IMR-90 (cell line): ENCODE measurements around the gene SPDYE18. TPM values are rescaled to one million over a fixed set of nuclear protein-coding genes. Genes with fewer than 3 reads are reported as not detected.
"Not testable (repeated sequence)": the region's sequence is repeated elsewhere in the genome, so short reads cannot be mapped to it uniquely, and the experiment has no call there.

Source experiments
- ATAC-seq: fragments of 200-7000 bp; cut with Tn5 transposase; 2 replicates; pipeline ENCODE4 v1.9.1; 2020; ENCODE audit warnings: low read depth, mild to moderate bottlenecking, moderate library complexity
- BruUV-seq: library from RNA; stranded (reverse); fragments of 400-500 nt; replicated peaks from 2 replicates; lab custom pipeline; 2021; lab: Mats Ljungman, UMichigan
- CTCF ChIA-PET: fragments of 300-600 bp; formaldehyde crosslinking; extraction: SDS; loops from one replicate; lab custom pipeline; 2021; ENCODE audit warnings: antibody characterized with exemption; lab: Yijun Ruan, JAX
- POLR2A ChIA-PET: fragments of 300-600 bp; sonication (Branson Sonifier 250); formaldehyde crosslinking; loops from one replicate; lab custom pipeline; 2022; ENCODE audit warnings: antibody characterized with exemption; ENCODE audit not compliant: unreplicated experiment; lab: Charles Lee
- DNase-seq: peaks from one replicate; pipeline ENCODE4 v3.0.0; 2013
- H2AFZ ChIP-seq: replicated peaks from 2 replicates; pipeline ENCODE3; 2013; ENCODE audit warnings: low read length, mild to moderate bottlenecking; ENCODE audit not compliant: poor library complexity
- H2AK5ac ChIP-seq: 2 replicates; pipeline ENCODE4 v1.6.1; 2013; ENCODE audit warnings: low read depth, low read length, inconsistent platforms
- H2AK9ac ChIP-seq: replicated peaks from 2 replicates; pipeline ENCODE3; 2013; ENCODE audit warnings: mild to moderate bottlenecking, low read depth, low read length, moderate library complexity; ENCODE audit not compliant: poor library complexity
- H2BK120ac ChIP-seq: 2 replicates; pipeline ENCODE4 v1.6.1; 2013; ENCODE audit warnings: low read depth, low read length, inconsistent platforms
- H2BK15ac ChIP-seq: 3 replicates; pipeline ENCODE4 v1.6.1; 2013; ENCODE audit warnings: low read depth, low read length, inconsistent platforms
- H2BK20ac ChIP-seq: 2 replicates; pipeline ENCODE4 v1.6.1; 2013; ENCODE audit warnings: low read depth, mild to moderate bottlenecking, inconsistent platforms, low read length, moderate library complexity
- H2BK5ac ChIP-seq: 2 replicates; pipeline ENCODE4 v1.6.1; 2013; ENCODE audit warnings: mild to moderate bottlenecking, low read depth, low read length, inconsistent platforms; ENCODE audit not compliant: poor library complexity, severe bottlenecking
- H3K14ac ChIP-seq: replicated peaks from 2 replicates; pipeline ENCODE4 v1.6.1; 2013; ENCODE audit warnings: low read depth, low read length, inconsistent platforms
- H3K18ac ChIP-seq: 2 replicates; pipeline ENCODE4 v1.6.1; 2013; ENCODE audit warnings: low read depth, low read length, control low read depth
- H3K23ac ChIP-seq: 2 replicates; pipeline ENCODE4 v1.6.1; 2013; ENCODE audit warnings: low read depth, low read length, inconsistent platforms
- H3K27ac ChIP-seq: 2 replicates; pipeline ENCODE4 v1.5.1; 2013; ENCODE audit warnings: mild to moderate bottlenecking, control low read depth, low read length; ENCODE audit not compliant: insufficient read depth
- H3K27me3 ChIP-seq: 2 replicates; pipeline ENCODE4 v1.6.1; 2013; ENCODE audit warnings: low read length; ENCODE audit not compliant: control insufficient read depth, insufficient read depth
- H3K36me3 ChIP-seq: 2 replicates; pipeline ENCODE4 v1.6.1; 2013; ENCODE audit warnings: low read length, mixed read lengths; ENCODE audit not compliant: control insufficient read depth, insufficient read depth
- H3K4ac ChIP-seq: 2 replicates; pipeline ENCODE4 v1.6.1; 2013; ENCODE audit warnings: low read depth, low read length, inconsistent platforms
- H3K4me1 ChIP-seq: 2 replicates; pipeline ENCODE4 v1.6.1; 2013; ENCODE audit warnings: low read length, mixed read lengths; ENCODE audit not compliant: control insufficient read depth, insufficient read depth
- H3K4me2 ChIP-seq: 2 replicates; pipeline ENCODE4 v1.6.1; 2013; ENCODE audit warnings: low read depth, mild to moderate bottlenecking, control low read depth, low read length, moderate library complexity
- H3K4me3 ChIP-seq: 2 replicates; pipeline ENCODE4 v1.5.1; 2013; ENCODE audit warnings: low read depth, mild to moderate bottlenecking, control low read depth, low read length, moderate library complexity; ENCODE audit not compliant: insufficient read depth
- H3K56ac ChIP-seq: 2 replicates; pipeline ENCODE4 v1.6.1; 2013; ENCODE audit warnings: low read length, inconsistent platforms; ENCODE audit not compliant: insufficient read depth; ENCODE audit errors: extremely low read depth
- H3K79me1 ChIP-seq, 2 experiments: 2 replicates each; pipeline ENCODE4 v1.6.1; 2013; ENCODE audit warnings: low read length in 2 of 2, inconsistent platforms in 1 of 2, low read depth in 1 of 2
- H3K9ac ChIP-seq: 2 replicates; pipeline ENCODE4 v1.6.1; 2013; ENCODE audit warnings: low read depth, low read length, control low read depth
- H3K9me1 ChIP-seq: 2 replicates; pipeline ENCODE4 v1.6.1; 2013; ENCODE audit warnings: low read length, inconsistent platforms; ENCODE audit not compliant: insufficient read depth
- H3K9me3 ChIP-seq: 2 replicates; pipeline ENCODE4 v1.6.1; 2013; ENCODE audit warnings: low read length; ENCODE audit not compliant: control insufficient read depth, insufficient read depth
- H4K20me1 ChIP-seq: 2 replicates; pipeline ENCODE4 v1.6.1; 2013; ENCODE audit warnings: low read length, inconsistent platforms; ENCODE audit not compliant: insufficient read depth
- H4K5ac ChIP-seq: 2 replicates; pipeline ENCODE4 v1.6.1; 2013; ENCODE audit warnings: mild to moderate bottlenecking, low read depth, low read length, control low read depth
- H4K8ac ChIP-seq, 2 experiments: 2 replicates each; pipeline ENCODE4 v1.6.1; 2013; ENCODE audit warnings: low read depth in 2 of 2, low read length in 2 of 2, control low read depth in 1 of 2, inconsistent platforms in 1 of 2
- H4K91ac ChIP-seq: 2 replicates; pipeline ENCODE4 v1.6.1; 2013; ENCODE audit warnings: low read depth, low read length, inconsistent platforms; ENCODE audit not compliant: insufficient read depth
- WGBS, 2 experiments: methylation state at CpG; one replicate each; pipeline versions ENCODE4 v1.1.5 to v1.1.7; 2013; ENCODE audit warnings: missing lambda C conversion rate in 2 of 2; ENCODE audit not compliant: insufficient read length in 1 of 2; ENCODE audit errors: extremely low coverage in 2 of 2; 5-methylcytosine and 5-hydroxymethylcytosine counted together
- dilution Hi-C: fragments of 300-500 bp; cut with HindIII; formaldehyde crosslinking; loops from one replicate; pipeline ENCODE4 v1.14.3; 2018; ENCODE audit warnings: low sequenced_read_pairs; ENCODE audit not compliant: unreplicated experiment
- in situ Hi-C: fragments of 300-500 bp; cut with MboI; formaldehyde crosslinking; loops from 3 replicates; pipeline ENCODE4 v1.14.3; 2019; ENCODE audit warnings: low sequenced_read_pairs, inconsistent platforms, mixed read lengths
- intact Hi-C: fragments of 100-400 bp; cut with micrococcal nuclease; formaldehyde crosslinking; loops from 2 replicates; pipeline ENCODE4 v1.10.0; 2022
- polyA plus RNA-seq, 3 experiments: library from polyadenylated mRNA; depleted of rRNA; stranded (reverse); fragments of >200 nt; gene quantifications; 2 replicates each; pipeline ENCODE4 v1.2.3, GENCODE V29; 2012; ENCODE audit warnings: low replicate concordance in 1 of 3
- total RNA-seq: library from RNA; depleted of rRNA; stranded (reverse); fragments of >200 nt; gene quantifications from 2 replicates; pipeline ENCODE4 v1.2.3, GENCODE V29; 2012

SPDYE18 gene
- total and polyA plus RNA-seq, 2 of the 4 experiments (the other 2 are of a cell fraction) = not detected

- H3K56ac ChIP-seq, H2BK15ac ChIP-seq, H3K23ac ChIP-seq, H3K27me3 ChIP-seq, H4K91ac ChIP-seq, H3K36me3 ChIP-seq, H3K9me3 ChIP-seq, H3K27ac ChIP-seq, H2BK20ac ChIP-seq, DNase-seq, H2BK120ac ChIP-seq, H4K5ac ChIP-seq, H3K9me1 ChIP-seq, H4K8ac ChIP-seq, intact Hi-C loops, dilution Hi-C loops, H2AK9ac ChIP-seq, H3K14ac ChIP-seq, in situ Hi-C loops, CTCF ChIA-PET, H2AFZ ChIP-seq, POLR2A ChIA-PET, H3K9ac ChIP-seq, H3K79me1 ChIP-seq, H3K4me3 ChIP-seq, H2AK5ac ChIP-seq, H3K4ac ChIP-seq, H2BK5ac ChIP-seq, H3K4me1 ChIP-seq, H3K18ac ChIP-seq, H3K4me2 ChIP-seq, ATAC-seq, H4K20me1 ChIP-seq, BruUV-seq: not testable (repeated sequence)
- no CpG with 5 or more reads among the region's 5 CpGs for WGBS, 2 experiments
Observed at GRCh38 chr7:77079624-77080023, 17.3 kb upstream of the SPDYE18 start.

- H4K5ac ChIP-seq, DNase-seq, H2AK5ac ChIP-seq, H3K9ac ChIP-seq, H3K18ac ChIP-seq, H2BK5ac ChIP-seq, H4K20me1 ChIP-seq, H3K36me3 ChIP-seq, H2BK20ac ChIP-seq, H3K9me3 ChIP-seq, H2BK15ac ChIP-seq, H3K4ac ChIP-seq, H2BK120ac ChIP-seq, H3K4me1 ChIP-seq, H3K56ac ChIP-seq, dilution Hi-C loops, H4K91ac ChIP-seq, H3K27ac ChIP-seq, H3K14ac ChIP-seq, ATAC-seq, H3K79me1 ChIP-seq, intact Hi-C loops, H3K23ac ChIP-seq, POLR2A ChIA-PET, BruUV-seq, in situ Hi-C loops, H4K8ac ChIP-seq, CTCF ChIA-PET, H3K4me3 ChIP-seq, H3K27me3 ChIP-seq, H3K9me1 ChIP-seq, H2AK9ac ChIP-seq, H2AFZ ChIP-seq, H3K4me2 ChIP-seq: not testable (repeated sequence)
Observed at GRCh38 chr7:77079112-77079511, 16.8 kb upstream of the SPDYE18 start.
